Effector memory CD4-positive, alpha-beta T cell (primary cell): ENCODE results near the gene DGKZ.
A peak's percentile ranks its signal among the peaks of the same experiment; 100 is the strongest.

Experiments
- DNase-seq, 3 donors: peaks; one replicate each; pipeline ENCODE4 v3.0.0-alpha.2; 2020
- H3K27ac ChIP-seq: 2 replicates; pipeline ENCODE4 v1.7.0; 2013; ENCODE audit warnings: mild to moderate bottlenecking, low read length, moderate library complexity; ENCODE audit not compliant: insufficient read depth, poor library complexity, severe bottlenecking
- H3K27me3 ChIP-seq: replicated peaks from 2 replicates; pipeline ENCODE4 v1.7.0; 2013; ENCODE audit warnings: mild to moderate bottlenecking, low read length; ENCODE audit not compliant: insufficient read depth, control insufficient read depth, poor library complexity, severe bottlenecking
- H3K36me3 ChIP-seq: 2 replicates; pipeline ENCODE4 v1.7.0; 2013; ENCODE audit warnings: mild to moderate bottlenecking, low read length, moderate library complexity; ENCODE audit not compliant: control insufficient read depth, insufficient read depth
- H3K4me1 ChIP-seq: 2 replicates; pipeline ENCODE4 v1.7.0; 2013; ENCODE audit warnings: low read length, mild to moderate bottlenecking; ENCODE audit not compliant: control insufficient read depth, insufficient read depth, poor library complexity, severe bottlenecking
- H3K4me3 ChIP-seq: 2 replicates; pipeline ENCODE4 v1.7.0; 2013; ENCODE audit warnings: low read length, low read depth, mild to moderate bottlenecking; ENCODE audit not compliant: insufficient read depth, poor library complexity, severe bottlenecking
- H3K9me3 ChIP-seq: 2 replicates; pipeline ENCODE4 v1.7.0; 2013; ENCODE audit warnings: mild to moderate bottlenecking, low read length, moderate library complexity; ENCODE audit not compliant: control insufficient read depth

Gene DGKZ

DNA sequence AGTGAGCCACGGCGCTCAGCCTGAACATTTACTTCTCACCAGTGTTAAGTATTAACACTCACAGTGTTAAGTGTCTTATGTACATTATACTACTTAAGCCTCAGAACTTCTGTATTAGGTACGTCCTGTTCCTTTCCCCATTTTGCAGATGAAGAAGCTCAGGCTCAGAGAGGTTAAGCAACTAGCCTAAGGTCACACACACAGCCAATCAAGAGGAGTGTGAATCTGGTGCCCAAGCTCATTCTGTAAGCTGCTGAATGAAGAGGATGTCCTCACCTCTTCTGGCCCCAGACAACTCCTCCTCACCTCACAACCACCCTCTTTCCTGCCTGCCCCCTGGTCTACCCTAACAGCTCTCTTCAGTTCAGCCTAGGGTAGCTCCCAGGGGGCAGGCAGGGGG, 39.9 kb upstream of the DGKZ start:
- Histone ChIP-seq H3K36me3 (no peaks in the 10 kb centered on the region), H3K27me3 (no peaks in the 10 kb centered on the region), H3K9me3 (no peaks in the 10 kb centered on the region), H3K4me1 (peaks cover 5% of the 10 kb centered on the region), H3K4me3 (no peak overlapping the region), H3K27ac (no peak overlapping the region)
- no peak for DNase-seq

DNA sequence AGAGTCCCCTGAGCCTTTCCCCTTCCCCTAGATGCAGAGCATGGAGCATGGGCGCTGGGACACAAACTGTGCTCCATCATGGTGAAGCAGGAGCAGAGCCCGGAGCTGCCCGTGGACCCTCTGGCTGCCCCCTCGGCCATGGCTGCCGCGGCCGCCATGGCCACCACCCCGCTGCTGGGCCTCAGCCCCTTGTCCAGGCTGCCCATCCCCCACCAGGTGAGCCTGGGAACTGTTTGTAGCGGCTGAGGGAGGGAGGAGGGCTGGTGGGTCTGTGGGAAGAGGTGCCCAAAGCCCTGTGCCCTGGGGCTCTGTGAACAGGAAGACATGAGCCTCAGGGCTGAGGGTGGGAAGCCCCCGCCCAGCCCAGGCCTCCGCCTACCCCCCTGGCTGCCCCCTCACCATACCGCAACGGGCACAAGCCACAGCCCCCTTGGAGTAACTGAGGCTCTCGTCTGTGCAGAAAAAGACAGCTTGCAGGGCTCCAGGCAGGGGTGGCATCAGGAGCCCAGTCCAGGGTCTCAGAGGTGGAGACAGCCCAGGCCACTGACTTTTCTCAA, 39.4 kb upstream of the DGKZ start:
- no peak overlapping the region for H3K27ac ChIP-seq
- H3K9me3 ChIP-seq, result no peaks in the 10 kb centered on the region
- H3K4me1 ChIP-seq, result peaks cover 5% of the 10 kb centered on the region
- H3K36me3 ChIP-seq, result no peaks in the 10 kb centered on the region
- H3K4me3 ChIP-seq, result no peak overlapping the region
- H3K27me3 ChIP-seq, result no peaks in the 10 kb centered on the region
- no peak for DNase-seq

DNA sequence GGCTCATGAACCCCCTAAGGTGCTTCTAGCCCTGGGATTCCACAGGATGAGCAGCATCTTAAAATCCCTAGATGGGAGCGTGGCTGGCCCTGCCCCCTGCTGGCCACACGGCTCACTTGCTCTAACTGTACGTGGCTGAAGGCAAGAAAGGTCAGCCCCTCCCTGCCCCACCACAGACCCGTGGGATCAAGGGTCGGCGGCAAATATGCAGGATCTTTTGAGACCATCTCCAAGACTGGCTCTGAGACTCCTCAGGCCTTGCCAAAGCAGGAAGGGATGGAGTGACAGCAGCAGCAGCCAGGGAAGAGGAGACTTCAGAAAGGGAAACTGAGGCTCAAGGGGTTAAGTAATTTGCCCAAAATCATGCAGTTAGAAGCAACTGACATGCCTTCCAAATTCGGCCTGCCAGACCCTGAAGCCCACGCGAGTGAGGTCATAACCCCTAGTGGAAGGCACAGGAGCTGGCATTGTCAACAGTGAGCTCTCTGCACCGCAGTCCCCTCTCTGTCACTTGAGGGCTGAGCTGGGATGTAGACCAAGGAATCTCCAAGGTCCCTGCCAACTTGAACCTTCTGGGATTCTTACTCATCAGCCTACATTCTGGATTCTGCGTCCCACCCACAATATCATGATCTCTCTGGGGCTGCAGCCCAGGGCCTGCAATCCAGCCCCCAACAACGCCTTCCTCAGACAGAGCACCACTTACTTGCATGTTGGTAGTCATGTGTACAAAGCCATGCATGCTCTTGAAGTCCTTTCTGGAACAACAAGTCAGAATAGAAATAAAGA, 38.4 kb upstream of the DGKZ start:
- DNase-seq, result peak; percentile 26 to 45 (median 27)
- Histone ChIP-seq H3K9me3 (no peaks in the 10 kb centered on the region), H3K4me3 (no peak overlapping the region), H3K4me1 (peaks cover 5% of the 10 kb centered on the region), H3K36me3 (no peaks in the 10 kb centered on the region), H3K27me3 (no peaks in the 10 kb centered on the region), H3K27ac (no peak overlapping the region)

DNA sequence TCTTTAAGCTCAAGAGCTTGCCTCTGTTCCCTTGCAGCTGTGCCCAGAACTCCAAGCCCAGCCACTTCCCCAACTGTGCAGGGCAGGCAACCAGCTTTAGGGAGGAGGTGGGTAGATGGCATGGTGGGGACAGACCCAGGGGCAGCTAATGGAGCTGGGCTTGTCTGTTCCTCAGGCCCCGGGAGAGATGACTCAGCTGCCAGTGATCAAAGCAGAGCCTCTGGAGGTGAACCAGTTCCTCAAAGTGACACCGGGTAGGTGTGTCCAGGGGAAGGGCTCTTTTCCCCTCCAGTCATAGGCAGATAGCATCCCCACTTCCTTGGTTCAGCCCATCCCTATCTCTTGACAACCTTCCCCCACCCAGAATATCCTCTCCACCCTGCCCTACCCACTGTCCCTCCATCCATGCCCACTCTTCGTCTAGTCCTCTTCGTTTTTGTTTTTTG, 37.4 kb upstream of the DGKZ start:
- Histone ChIP-seq H3K27me3 (no peaks in the 10 kb centered on the region), H3K9me3 (no peaks in the 10 kb centered on the region), H3K36me3 (no peaks in the 10 kb centered on the region), H3K27ac (no peak overlapping the region), H3K4me1 (peaks cover 5% of the 10 kb centered on the region), H3K4me3 (no peak overlapping the region)
- no peak for DNase-seq

DNA sequence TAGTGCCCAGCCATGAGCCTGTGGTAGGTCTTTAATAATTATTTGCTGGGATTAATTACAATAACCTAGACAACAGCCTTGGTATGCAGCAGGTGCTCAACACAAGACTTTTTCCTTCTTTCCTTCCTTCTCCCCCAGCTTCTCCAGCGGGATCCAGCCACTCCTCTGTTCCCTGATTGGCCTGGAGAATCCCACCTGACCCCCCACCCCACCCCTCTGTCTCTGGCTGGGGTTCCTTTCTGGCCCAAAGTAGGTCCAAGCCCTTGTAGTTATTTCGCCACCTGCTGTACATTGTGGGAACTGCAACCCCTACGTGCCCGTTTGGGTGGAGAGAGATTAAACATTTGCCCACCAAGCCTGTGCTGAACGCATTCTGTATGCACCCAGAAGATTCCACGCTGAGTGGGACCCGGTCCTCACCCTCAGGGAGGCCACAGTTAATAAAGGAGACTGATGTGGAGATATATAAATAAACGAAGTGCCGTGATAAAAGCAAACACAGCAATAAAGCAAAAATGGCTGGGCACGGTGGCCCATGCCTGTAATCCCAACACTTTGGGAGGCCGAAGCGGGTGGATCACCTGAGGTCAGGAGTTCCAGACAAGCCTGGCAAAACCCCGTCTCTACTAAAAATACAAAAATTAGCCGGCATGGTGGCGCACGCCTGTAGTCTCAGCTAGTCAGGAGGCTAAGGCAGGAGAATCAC, 32.1 kb upstream of the DGKZ start:
- H3K4me1 ChIP-seq, result peaks cover 9% of the 10 kb centered on the region
- no peaks in the 10 kb centered on the region for H3K27me3 ChIP-seq
- no peaks in the 10 kb centered on the region for H3K36me3 ChIP-seq
- no peak overlapping the region for H3K27ac ChIP-seq
- H3K4me3 ChIP-seq, result no peak overlapping the region
- H3K9me3 ChIP-seq, result no peaks in the 10 kb centered on the region
- DNase-seq, result peak; percentile 50 to 61 (median 50)

DNA sequence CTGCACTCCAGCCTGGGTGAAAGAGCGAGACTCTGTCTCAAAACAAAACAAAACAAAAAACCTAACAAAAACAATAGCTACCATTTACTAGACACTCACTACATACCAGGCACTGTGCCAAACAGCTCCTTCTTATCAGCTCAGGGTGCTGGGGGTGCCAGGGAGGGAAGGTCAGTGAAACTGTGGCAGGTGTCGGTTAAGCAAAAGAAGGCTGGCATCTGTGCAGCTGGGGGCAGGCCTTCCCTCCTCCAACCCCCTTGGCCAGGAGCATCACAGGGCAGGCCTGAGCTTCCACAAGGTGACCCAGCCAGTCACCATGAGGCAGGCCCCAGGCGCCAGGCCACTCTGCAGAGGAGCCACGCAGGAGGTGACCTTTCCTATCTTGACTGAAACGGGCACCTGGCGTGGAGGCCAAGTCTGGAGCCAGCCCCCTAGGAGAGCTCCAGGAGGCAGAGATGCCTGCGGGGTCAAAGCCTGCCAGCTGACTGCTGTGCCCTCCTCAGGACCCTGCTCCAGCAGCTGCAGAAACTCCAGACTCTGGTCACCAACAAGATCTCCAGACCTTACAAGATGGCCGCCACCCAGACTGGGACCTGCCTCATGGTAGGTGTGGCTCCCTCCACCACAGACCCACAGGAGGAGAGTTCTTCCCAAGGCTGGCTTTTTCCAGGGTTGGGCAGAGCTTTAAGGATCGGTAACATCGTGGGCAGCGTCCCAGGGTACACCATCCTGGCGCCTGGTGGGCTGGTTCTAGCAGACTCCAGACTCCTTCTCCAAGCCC, 31.3 kb upstream of the DGKZ start:
- H3K9me3 ChIP-seq, result no peaks in the 10 kb centered on the region
- peaks cover 9% of the 10 kb centered on the region for H3K4me1 ChIP-seq
- no peak for DNase-seq
- no peak overlapping the region for H3K27ac ChIP-seq
- no peak overlapping the region for H3K4me3 ChIP-seq
- H3K36me3 ChIP-seq, result no peaks in the 10 kb centered on the region
- no peaks in the 10 kb centered on the region for H3K27me3 ChIP-seq

DNA sequence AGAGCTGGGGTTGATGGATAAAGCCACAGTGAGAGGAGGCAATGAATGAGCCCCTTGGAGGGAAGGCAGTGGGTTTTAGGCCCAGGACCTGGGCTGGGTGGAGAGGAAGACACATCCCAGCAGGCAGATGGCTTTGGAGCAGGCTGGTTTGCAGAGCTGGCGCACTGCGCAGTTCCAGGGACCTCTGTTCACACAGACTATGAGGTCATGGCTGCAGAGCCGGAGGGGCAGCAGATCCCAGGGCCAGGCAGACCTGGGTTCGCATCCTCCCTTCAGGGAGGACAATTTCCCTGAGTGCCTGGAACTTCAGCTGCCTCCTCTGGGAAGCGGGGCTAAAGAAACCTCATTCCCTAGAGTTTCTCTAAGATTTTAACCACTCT, 28.2 kb upstream of the DGKZ start:
- Histone ChIP-seq H3K4me1 (peaks cover 9% of the 10 kb centered on the region), H3K9me3 (no peaks in the 10 kb centered on the region), H3K27me3 (no peaks in the 10 kb centered on the region), H3K27ac (no peak overlapping the region), H3K4me3 (no peak overlapping the region), H3K36me3 (no peaks in the 10 kb centered on the region)
- no peak for DNase-seq

DNA sequence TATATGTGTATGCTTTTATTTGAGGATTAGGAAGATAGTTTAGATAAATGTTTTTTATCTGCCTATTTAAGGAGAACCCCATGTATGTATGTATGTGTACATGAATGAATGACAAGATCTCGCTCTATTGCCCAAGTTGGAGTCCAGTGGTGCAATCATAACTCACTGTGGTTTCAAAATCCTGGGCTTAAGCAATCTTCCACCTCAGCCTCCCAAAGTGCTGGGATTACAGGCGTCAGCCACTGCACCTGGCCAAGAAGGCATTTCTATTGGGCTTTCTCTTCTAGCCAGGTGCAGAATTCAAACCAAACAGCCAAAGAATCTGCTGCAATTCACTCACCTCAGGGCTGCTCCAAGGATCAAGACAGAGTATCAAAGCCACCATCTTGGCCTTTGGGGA, 25.5 kb upstream of the DGKZ start:
- H3K27ac ChIP-seq, result no peak overlapping the region
- no peaks in the 10 kb centered on the region for H3K27me3 ChIP-seq
- DNase-seq, result no peak
- H3K36me3 ChIP-seq, result no peaks in the 10 kb centered on the region
- H3K4me3 ChIP-seq, result no peak overlapping the region
- no peaks in the 10 kb centered on the region for H3K9me3 ChIP-seq
- H3K4me1 ChIP-seq, result peaks cover 9% of the 10 kb centered on the region

DNA sequence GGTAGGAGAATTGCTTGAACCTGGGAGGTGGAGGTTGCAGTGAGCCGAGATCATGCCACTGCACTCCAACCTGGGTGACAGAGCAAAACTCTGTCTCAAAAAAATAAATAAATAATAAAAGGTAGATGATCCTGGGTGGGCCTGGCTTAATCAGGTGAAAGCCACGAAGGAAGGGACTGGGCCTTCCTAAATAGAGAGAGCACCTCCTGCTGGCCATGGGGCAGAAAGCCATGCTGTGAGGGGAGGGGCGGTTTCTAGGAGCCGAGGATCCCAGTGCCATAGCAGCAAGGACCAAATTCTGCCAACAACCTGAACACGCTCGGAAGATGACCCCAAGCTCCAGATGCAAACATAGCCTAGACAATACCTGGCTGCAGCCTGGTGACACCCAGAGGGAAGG, 24.5 kb upstream of the DGKZ start:
- H3K4me1 ChIP-seq, result peaks cover 9% of the 10 kb centered on the region
- no peaks in the 10 kb centered on the region for H3K9me3 ChIP-seq

More for the DNA sequence above, 24.5 kb upstream of the DGKZ start:
- Histone ChIP-seq H3K36me3 (no peaks in the 10 kb centered on the region), H3K4me3 (no peak overlapping the region), H3K27ac (no peak overlapping the region), H3K27me3 (no peaks in the 10 kb centered on the region)
- DNase-seq, result no peak
